Left lobe of liver (tissue), 2 donors: ENCODE measurements around the gene GRID2. TPM values are rescaled to one million over a fixed set of nuclear protein-coding genes. Genes with fewer than 3 reads are reported as not detected.

Source experiments
- ATAC-seq: fragments of 200-7000 bp; cut with Tn5 transposase; one replicate; pipeline ENCODE4 v1.9.1; 2020; ENCODE audit warnings: mild to moderate bottlenecking, moderate library complexity
- DNase-seq: peaks from one replicate; pipeline ENCODE4 v3.0.0-alpha.2; 2020; ENCODE audit warnings: low spot score
- total RNA-seq: library from RNA; stranded (reverse); gene quantifications from one replicate; pipeline ENCODE4 v1.2.1, GENCODE V29; 2021
- donor health status: DM: no; HTN: no; CAD: no; lungs with moderate emphysema.
- donor health status: DM: no; HTN: yes; CAD: no.

The GRID2 gene
- total RNA-seq, 1 donor from 2014 or later = not detected

DNA sequence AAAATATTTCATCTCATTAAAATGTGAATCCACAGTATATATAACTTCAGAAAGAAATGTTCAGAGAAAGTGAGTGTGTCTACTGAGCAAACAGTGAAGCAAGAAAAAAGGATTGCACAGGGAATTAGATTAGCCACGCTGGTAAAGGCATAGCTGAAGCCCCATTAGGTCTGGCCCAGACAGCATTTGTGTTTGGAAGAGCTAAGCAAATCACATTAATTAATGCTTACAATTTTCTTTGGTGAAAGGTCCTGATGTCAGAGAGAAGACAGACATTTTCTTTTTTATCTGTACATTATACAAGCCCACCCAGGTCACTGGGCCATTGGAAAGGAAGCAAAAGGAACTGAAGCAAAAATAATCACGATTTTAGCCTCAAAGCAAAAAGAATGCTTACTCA is 354.6 kb downstream of the GRID2 start:
- ATAC-seq = no peak
- no peak for DNase-seq

DNA sequence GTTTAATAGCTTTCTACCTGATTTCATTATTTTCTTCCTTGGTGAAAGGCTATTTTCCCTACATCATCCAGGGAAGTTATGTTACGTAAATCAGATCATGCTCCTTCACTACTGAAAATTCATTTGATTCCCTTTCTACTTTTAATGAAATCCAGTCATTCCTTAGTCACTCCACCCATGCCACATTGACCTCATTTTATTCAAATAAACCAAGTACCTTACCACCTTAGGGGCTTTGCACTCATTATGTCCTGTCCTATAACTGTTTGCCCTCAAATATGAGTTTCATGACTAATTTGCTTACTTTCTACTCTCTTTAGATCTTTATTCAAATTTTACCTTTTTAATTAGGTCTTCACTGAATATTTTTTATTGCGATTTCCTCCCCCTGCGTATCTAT is 374.0 kb downstream of the GRID2 start:
- ATAC-seq = no peak
- no peak for DNase-seq

DNA sequence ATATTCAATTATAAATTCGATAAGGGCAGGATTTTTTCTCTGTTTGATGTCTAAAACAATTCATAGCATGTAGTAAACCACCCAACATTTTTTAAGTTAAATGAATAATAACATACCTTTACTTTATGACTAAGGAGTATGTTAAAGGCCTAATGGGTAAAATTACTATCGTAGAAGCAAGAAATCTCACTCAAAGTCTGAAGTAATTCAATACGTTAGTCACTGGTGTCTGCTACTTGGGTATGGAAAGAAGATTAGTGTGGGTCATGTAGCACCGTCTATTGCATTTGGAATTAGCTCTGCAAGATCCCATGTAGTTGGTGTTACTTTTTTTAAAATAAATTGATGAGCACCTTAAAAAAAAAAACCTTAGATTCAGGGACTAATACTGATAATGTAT is 374.5 kb downstream of the GRID2 start:
- ATAC-seq (no peak), DNase-seq (no peak)

DNA sequence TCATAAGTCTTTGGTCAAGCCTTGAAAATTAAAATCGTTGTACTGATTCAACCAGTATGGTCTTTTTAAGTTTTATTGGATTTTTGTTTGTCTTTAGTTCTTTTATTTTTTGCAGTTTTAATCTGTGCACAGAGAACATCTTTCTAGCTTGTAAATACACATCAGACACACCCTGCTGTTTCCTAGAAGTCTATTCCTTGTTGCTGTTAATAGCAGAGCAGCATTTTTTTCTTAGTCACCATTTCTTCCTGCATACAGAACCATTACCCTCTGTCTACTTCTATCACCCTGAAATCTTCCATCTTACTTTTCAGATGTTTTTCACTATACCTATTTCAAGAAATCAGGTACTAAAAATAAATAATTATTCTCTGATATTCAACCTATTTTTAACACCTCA is 375.4 kb downstream of the GRID2 start:
- ATAC-seq = no peak

DNA sequence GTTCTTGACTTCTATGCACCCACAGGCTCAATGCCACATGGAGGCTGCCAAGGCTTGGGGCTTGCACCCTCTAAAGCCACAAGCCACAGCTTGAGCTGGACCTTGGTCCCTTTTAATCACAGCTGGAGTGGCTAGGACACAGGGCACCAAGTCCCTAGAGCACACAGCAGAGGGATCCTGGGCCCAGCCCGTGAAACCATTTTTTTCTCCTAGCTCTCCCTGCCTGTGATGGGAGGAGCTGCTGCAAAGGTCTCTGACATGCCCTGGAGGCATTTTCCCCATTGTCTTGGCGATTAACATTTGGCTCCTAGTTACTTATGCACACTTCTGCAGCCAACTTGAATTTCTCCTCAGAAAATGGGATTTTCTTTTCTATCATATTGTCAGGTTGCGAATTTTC is 410.9 kb downstream of the GRID2 start:
- ATAC-seq = no peak
- no peak for DNase-seq

More for the DNA sequence above, 375.4 kb downstream of the GRID2 start:
- DNase-seq = no peak

DNA sequence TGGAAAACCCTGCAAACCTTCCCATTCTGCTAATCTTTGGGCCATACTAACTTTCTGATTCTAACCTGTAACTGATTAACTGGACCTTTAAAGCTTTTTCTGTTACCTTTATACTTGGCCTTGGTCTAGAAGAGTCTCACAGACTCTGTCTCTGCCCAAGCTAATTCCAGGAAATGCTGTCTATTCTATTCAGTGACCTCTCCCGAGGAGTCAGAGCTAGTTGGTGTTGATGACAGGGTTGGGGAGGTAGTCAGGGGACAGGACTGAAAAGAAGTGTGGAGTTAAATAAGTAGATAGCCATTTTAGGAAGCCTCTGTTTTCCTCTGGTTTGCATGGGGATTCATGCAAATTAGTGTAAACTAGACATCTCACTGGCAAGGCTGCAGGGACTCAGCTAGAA is 429.5 kb downstream of the GRID2 start:
- no peak for ATAC-seq
- DNase-seq = no peak

DNA sequence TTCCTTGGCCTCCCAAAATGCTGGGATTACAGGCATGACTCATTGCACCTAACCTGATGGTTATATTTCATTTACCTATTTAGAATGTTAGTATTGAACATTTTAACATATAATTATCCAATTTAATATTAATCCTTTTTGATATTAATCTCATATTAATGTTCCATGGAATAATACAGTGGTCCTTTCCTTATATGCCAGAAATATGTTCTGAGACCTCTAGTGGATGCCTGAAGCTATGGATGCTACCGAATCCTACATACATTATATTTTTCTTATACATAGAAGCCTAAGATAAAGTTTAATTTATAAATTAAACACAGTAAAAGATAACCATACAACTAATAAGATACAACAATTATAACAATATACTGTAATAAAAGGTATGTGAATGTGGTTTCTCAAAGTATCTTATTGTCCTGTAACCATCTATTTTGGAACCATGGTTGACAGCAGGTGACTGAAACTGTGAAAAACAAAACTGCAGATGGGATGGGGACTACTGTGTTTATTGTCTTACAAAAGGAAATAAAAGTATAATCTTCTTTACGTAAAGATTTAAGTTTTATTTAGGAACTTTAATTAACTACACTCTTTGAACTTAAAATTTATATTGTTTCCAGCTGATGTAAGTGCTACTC is 431.4 kb downstream of the GRID2 start:
- DNase-seq (no peak), ATAC-seq (no peak)

DNA sequence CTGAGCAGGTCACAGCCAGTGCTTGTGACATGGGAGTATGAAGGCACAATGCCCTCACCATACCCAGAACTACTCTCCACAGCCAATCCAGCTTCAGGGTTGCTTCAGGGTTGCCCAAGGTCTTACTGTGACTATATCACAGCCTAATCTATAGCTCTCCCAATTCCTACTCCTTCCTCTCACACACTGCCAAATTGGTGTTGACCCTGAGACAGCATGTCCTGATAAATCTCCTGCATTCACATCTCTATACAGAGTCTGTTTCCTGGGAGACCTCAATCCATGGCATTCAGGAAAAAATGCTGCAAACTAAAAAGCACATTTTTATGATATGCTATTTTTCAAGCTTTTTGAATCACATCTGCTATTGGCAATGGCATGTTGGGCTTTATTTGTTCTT is 456.7 kb downstream of the GRID2 start:
- ATAC-seq = no peak
- no peak for DNase-seq

DNA sequence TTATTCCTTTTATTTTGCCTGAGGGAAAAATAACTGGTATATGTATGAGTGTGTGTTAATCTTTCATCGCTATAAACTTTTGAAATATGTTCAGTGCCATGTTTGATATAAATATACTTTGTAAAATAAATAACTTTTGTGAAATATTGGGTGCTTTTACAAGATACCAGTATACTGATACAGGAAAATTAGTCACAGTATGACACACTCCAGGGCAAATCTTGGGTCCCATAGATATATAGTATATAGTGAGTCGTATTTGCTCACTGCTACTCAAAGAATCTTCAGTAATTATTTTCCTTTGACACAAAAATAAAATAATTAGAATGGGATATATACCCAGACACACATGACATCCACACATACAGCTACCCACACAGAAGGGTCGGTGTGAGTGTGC is 472.3 kb downstream of the GRID2 start:
- ATAC-seq (no peak), DNase-seq (no peak)

DNA sequence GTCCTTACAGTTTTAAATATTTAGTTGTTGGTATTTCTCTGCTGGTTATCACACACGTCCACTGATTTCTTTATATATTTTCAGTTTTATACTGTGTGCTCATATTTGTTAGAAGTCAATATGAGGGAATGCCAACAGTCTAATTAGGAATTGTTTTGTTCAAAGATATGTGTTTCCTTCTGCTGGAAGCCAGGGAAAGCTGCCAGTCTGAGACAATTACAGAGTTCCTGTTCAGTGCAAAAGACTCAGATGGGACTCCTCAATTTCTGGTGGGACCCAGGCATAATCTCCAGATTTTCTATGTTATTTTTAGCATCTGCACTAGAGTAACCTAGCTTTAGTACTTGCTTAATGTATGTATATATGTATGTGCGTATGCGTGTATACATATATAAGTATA is 486.0 kb downstream of the GRID2 start:
- no peak for DNase-seq
- ATAC-seq = no peak

DNA sequence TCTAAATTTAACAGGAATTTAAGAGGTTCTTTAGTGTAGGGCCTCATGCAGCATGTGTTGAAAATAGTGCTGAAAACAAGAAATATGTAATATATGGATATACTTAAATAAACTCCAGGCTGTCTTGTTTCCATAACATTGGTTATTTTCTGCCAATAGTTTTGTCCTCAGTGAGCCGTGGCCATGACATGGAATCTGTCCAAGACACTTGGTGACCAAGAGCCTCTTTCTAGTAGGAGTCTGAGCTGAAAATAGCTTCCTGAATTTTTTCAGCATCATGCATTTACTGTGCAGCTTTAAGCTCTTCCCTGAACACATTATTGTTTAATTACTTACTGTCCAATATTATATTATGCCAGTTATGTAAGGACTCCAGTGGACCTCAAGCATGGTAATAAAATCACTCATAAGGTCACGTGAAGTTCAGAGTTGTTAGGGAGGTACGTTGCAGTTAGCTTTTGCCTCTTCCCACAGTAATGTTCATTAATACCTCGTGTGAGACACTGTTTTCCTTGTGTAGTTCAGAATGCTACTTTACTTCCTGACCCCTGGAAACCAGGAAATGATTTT is 488.2 kb downstream of the GRID2 start:
- ATAC-seq (no peak), DNase-seq (no peak)

DNA sequence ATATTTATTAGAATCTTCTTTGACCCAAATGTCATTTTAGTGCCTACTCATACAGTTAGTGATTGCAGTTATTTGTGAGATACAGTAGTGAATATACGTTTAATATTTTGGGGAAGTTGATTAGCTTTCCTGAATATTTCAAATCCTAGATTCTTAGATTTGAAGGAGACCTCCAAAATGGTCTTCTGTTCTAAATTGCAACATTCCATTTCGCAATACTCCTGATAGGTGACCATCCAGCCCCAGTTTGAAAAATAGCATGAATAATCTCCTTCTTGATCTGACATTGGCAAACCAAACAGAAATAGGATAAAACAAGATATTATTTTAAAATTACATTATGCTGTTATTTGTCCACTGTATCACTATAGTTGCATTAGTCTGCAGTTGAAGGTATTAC is 505.6 kb downstream of the GRID2 start:
- no peak for ATAC-seq
- no peak for DNase-seq

DNA sequence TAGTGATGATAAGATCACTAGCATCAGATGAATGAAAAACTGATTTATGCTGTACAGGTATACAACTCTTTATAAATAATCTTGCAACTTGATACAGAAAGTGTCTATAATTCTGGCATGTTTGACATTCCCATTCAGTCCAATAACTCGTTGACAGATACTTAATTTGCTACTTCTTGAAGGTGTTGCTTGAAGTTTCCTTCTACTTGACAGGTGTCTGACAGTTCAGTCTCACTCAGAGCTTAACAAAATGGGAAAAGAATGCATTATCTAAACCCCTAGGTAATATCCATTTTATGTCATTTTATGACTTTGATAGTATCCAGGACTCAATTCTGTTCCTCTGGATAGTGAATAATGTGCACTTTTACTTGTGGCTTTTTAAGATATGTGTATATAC is 508.9 kb downstream of the GRID2 start:
- DNase-seq (no peak), ATAC-seq (no peak)

DNA sequence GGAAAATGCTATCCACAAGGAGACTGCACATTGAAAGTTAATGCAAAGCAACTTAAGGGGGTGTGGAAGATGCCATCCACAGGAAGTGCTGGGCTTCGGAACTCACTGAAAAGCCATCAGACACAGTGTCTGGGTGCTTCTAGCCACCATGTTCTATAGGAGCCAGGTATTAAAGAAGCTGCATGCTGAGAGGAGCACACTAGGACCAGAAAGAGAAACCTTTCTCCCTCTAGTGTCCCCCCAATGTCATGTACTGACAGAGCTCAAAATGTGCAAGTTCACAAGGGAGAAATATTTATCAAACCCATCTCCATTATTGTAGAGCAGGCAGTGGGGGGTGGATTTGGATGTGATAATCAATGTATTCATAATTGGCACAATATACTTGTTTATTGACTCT is 510.9 kb downstream of the GRID2 start:
- no peak for DNase-seq
- no peak for ATAC-seq

DNA sequence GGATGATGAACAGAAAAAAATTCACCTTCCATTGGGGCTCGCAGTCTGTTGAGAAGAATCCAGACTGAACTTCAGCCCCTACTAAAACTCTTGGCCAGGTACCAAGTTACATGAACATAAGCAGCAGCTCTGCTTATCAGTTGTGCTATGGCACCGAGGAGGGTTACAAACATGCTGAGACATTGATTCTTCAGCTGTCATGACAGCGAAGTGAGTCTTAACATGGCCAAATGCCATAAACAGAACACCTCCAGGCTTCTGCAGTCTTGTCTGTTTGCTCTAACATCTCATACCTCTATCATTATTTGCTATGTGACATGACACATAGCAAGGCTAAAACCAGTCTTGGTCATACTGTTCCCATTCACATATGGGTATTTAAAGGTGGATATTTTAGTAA is 521.5 kb downstream of the GRID2 start:
- no peak for DNase-seq

DNA sequence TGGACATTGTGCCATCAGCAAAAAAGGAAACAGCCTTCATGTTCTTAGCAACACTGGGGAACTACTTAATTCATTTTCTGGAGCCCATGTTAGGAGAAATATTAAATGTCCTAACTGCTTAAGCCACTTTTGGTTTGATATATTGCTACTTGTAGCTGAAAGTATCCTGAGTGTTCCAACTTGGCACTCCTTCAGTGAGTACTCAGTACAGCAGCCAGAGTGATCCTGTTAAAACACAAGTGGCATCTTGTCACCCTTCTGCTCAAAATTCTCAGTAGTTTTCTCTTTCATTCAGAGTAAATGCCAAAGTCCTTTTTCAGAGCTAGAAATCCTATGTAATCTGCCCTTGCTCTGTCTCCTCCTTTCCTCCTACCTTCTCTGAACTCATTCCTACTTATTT is 522.0 kb downstream of the GRID2 start:
- no peak for ATAC-seq
- DNase-seq = no peak

More for the DNA sequence above, 521.5 kb downstream of the GRID2 start:
- no peak for ATAC-seq

DNA sequence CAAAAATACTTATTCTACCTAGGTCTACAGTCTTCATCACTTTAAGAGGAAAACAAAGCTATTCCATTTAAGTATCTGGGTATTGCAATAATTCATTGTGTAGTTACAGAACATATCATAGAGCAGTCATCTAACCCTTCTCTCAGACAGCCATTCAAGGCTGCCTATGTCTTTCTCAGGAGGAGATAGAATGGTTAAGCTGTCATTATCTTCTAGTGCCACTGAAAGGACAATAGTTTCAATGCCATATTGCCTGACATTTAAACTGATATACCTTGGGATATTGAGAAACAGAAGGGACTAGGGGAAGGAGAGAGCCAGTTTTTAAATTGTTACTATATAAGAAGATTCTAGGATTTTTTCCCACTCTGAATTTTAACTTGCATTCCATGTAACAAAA is 527.0 kb downstream of the GRID2 start:
- ATAC-seq (no peak), DNase-seq (no peak)

DNA sequence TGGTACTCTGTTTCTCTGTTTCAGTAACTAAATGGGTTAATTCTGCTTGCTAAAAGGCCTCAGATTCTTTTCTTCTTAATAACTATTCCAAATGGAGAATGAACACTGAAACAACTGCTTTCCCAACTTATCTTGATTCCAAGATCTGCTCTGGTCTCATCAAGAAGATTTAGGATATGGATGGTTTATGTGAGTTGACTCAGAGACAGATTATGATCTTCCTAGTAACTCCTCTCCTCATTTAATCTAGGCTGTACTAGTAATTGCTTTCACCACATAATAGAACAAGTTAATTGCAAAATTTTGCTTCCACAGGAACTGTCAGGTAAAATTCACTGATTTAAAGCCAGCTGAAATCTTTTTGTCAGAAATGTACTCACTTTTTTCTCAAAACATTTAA is 537.1 kb downstream of the GRID2 start:
- ATAC-seq = no peak

DNA sequence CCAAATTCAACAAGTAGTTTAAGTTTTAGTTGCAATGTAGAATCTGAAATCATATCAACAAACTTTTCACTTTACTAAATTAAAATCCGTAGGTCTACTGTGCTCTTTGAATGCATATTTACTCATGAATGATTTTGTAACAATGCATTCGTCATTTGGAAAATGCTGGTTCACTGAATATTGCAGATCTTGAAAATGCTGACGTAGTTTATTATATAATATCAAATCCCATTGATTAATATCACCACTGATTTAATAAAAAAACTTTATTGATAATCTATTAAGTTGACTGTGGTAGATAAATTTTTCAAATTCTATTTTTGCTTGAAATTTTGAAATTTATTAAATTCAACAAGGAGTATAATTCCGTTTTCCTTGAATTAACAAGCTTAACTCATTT is 540.0 kb downstream of the GRID2 start:
- DNase-seq = no peak
- no peak for ATAC-seq

More for the DNA sequence above, 537.1 kb downstream of the GRID2 start:
- DNase-seq = no peak

DNA sequence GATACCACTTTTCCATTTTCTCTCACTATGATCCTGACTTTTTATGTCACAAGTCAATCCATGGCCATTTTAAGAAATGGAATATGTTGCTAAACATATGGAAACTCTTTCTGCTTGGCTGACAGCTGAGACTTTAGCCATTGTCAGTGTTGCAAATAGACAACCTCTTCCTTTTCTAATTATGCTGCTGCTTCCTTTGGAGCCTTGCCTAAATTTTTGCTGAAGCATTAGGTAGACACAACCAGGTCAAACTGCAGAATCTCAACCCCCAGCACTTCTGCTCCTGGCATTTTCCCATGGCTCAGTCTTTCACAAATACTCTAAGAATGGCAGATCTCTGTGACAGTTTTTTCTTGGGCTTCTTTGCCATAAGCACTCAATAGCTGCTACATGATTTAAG is 543.3 kb downstream of the GRID2 start:
- ATAC-seq (no peak), DNase-seq (no peak)

DNA sequence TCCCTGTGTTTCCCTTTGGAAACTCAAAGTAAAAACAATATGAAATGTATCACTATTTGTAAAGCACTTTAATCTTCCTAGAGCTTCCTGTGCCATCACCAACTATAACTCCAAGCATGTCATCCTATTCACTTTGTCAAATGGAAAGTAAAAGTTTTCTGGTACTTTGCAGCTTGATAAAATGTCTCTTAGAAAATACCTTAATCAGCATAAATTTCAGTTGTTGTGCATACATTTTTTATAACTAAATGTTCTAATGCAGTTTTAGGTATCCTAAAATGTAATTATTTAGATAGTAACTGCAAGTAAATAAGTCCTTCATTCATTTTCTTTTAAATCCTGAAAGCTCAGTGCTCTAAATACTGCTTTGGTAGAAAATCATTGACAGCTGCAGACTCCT is 558.7 kb downstream of the GRID2 start:
- ATAC-seq = no peak
- no peak for DNase-seq

DNA sequence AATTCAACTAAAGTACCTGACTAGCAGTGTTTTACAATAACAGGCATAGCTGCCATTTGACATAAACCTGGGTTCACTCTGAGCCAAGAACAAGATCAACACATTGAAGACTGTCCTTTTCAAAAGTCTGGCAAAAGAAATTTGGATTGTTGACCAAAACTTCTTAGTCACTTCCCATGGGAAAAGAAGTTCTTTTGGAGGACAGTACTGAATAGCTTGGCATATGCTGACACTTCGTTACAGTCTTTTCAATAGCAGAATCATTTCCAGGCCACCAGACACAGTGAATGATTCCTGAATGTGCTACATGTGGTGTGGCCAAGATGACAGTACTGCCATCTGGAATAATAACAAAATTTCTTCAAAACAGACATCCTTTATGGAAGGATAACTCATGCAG is 560.3 kb downstream of the GRID2 start:
- ATAC-seq (no peak), DNase-seq (no peak)

DNA sequence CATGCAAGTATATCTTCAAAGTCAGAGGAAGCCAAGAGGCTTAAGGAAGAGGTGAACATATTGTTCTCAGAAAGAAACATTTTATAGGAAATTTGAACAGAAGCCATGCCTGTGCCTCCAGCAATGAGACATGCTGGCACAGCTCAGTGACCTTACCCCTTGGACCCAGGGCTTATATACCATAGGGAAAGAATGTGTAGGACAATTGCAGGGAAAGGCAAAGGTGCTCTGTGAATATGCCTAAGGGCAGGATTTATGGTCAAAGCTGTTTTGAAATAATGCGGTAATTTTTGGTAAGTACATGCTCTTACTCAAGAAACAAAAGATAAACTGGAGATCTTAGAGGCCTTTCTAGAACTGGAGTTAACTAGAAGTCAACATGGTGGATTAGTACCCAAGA is 568.8 kb downstream of the GRID2 start:
- DNase-seq (no peak), ATAC-seq (no peak)
